OCI-LY1 (cell line): ENCODE measurements around the gene FOXC1.

ENCODE experiments used
- H2AFZ ChIP-seq: fragments of 200-600 bp; sonication (generic), shearing (Covaris generic); 2 replicates; pipeline ENCODE4 v1.6.0; 2014; ENCODE audit warnings: antibody characterized with exemption, mild to moderate bottlenecking, low read length
- H3F3A ChIP-seq: fragments of 200-600 bp; sonication (generic), shearing (Covaris generic); 2 replicates; pipeline ENCODE4 v1.6.0; 2014; ENCODE audit warnings: mild to moderate bottlenecking, antibody characterized with exemption, low read length, moderate library complexity; ENCODE audit not compliant: insufficient read depth
- H3K27ac ChIP-seq: fragments of 200-600 bp; sonication (generic); 2 replicates; pipeline ENCODE4 v1.5.1; 2014; ENCODE audit warnings: low read length, mixed run types, mild to moderate bottlenecking, low read depth; ENCODE audit not compliant: poor library complexity, severe bottlenecking
- H3K27me3 ChIP-seq: fragments of 200-600 bp; sonication (generic); 2 replicates; pipeline ENCODE4 v1.6.0; 2014; ENCODE audit warnings: antibody characterized with exemption, mild to moderate bottlenecking, low read length, moderate library complexity; ENCODE audit not compliant: insufficient read depth
- H3K36me3 ChIP-seq: fragments of 200-600 bp; sonication (generic); 2 replicates; pipeline ENCODE4 v1.6.1; 2014; ENCODE audit warnings: mild to moderate bottlenecking, antibody characterized with exemption, low read length, moderate library complexity, mixed read lengths; ENCODE audit not compliant: insufficient read depth
- H3K4me1 ChIP-seq: fragments of 200-600 bp; sonication (generic); 2 replicates; pipeline ENCODE4 v1.5.1; 2014; ENCODE audit warnings: mild to moderate bottlenecking, low read length, moderate library complexity; ENCODE audit not compliant: insufficient read depth, severe bottlenecking
- H3K4me2 ChIP-seq: fragments of 200-600 bp; sonication (generic), shearing (Covaris generic); 2 replicates; pipeline ENCODE4 v1.6.1; 2014; ENCODE audit warnings: low read length
- H3K4me3 ChIP-seq: fragments of 200-600 bp; sonication (generic); 2 replicates; pipeline ENCODE4 v1.5.1; 2014; ENCODE audit warnings: low read length, low read depth, mild to moderate bottlenecking, mixed read lengths; ENCODE audit not compliant: poor library complexity, severe bottlenecking
- H3K79me2 ChIP-seq: fragments of 200-600 bp; shearing (Covaris generic); 2 replicates; pipeline ENCODE4 v1.6.1; 2016; ENCODE audit warnings: mixed run types, low read length, mixed read lengths; ENCODE audit not compliant: insufficient read depth
- H3K9ac ChIP-seq: fragments of 200-600 bp; sonication (generic), shearing (Covaris generic); 2 replicates; pipeline ENCODE4 v1.6.1; 2014; ENCODE audit warnings: mild to moderate bottlenecking, low read length, mixed read lengths
- H3K9me2 ChIP-seq: fragments of 200-600 bp; sonication (generic), shearing (Covaris generic); 2 replicates; pipeline ENCODE4 v1.6.1; 2014; ENCODE audit warnings: low read depth, mild to moderate bottlenecking, low read length, mixed read lengths
- H3K9me3 ChIP-seq: fragments of 200-600 bp; shearing (Covaris generic); 2 replicates; pipeline ENCODE4 v1.6.1; 2014; ENCODE audit warnings: low read length, mixed read lengths
- H4K20me1 ChIP-seq: fragments of 200-600 bp; sonication (generic), shearing (Covaris generic); 2 replicates; pipeline ENCODE4 v1.6.0; 2016; ENCODE audit warnings: mild to moderate bottlenecking, low read length; ENCODE audit not compliant: insufficient read depth
- CTCF ChIP-seq: fragments of 200-600 bp; sonication (generic), shearing (Covaris generic); IDR thresholded peaks from 2 replicates; pipeline ENCODE4 v1.5.1; 2017; ENCODE audit warnings: mild to moderate bottlenecking, antibody characterized with exemption, low read length, moderate library complexity, mixed read lengths
- EZH2 ChIP-seq: fragments of 200-600 bp; sonication (generic), shearing (Covaris generic); IDR thresholded peaks from 2 replicates; pipeline ENCODE4 v1.8.0; 2017; ENCODE audit warnings: borderline replicate concordance, mixed run types, mild to moderate bottlenecking, antibody characterized with exemption, low read length, moderate library complexity, mixed read lengths

Gene FOXC1

GRCh38 chr6:1562171-1562955, 47.4 kb upstream of the FOXC1 start:
- no peaks in the 10 kb centered on the region for H3K79me2 ChIP-seq
- H4K20me1 ChIP-seq = no peaks in the 10 kb centered on the region
- H3K36me3 ChIP-seq = no peaks in the 10 kb centered on the region
- H3F3A ChIP-seq = no peaks in the 10 kb centered on the region
- H3K4me1 ChIP-seq = no peaks in the 10 kb centered on the region
- no peaks in the 10 kb centered on the region for H3K9me2 ChIP-seq
- H2AFZ ChIP-seq = no peak overlapping the region
- H3K9ac ChIP-seq = no peak overlapping the region
- TF ChIP-seq EZH2 (no peak), CTCF (no peak)
- no peak overlapping the region for H3K4me2 ChIP-seq
- H3K9me3 ChIP-seq = no peaks in the 10 kb centered on the region
- H3K27ac ChIP-seq = no peak overlapping the region
- no peak overlapping the region for H3K4me3 ChIP-seq
- H3K27me3 ChIP-seq = no peaks in the 10 kb centered on the region

DNA sequence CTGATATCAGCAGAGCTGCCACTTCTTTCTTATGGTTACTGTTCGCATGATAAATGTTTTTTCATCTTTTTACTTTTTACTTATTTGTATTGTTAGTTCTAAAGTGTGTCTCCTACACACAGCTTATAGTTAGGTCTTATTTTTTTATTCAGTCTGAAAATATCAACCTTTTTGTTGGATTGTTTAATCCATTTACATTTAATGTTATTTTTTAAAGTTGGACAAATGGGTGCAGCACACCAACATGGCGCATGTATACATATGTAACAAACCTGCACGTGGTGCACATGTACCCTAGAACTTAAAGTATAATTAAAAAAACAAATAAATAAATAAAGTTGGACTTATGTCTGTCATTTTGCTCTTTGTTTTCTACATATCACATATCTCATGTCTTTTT, 40.3 kb upstream of the FOXC1 start:
- H3K27me3 ChIP-seq = no peaks in the 10 kb centered on the region
- H4K20me1 ChIP-seq = no peaks in the 10 kb centered on the region
- H3K36me3 ChIP-seq = no peaks in the 10 kb centered on the region
- H3K79me2 ChIP-seq = no peaks in the 10 kb centered on the region
- H3K9me3 ChIP-seq = peaks cover 10% of the 10 kb centered on the region; the same call in 1 of the 2 replicates
- H3K27ac ChIP-seq = no peak overlapping the region
- H3K4me1 ChIP-seq = no peaks in the 10 kb centered on the region
- TF ChIP-seq EZH2 (no peak), CTCF (no peak)
- no peak overlapping the region for H3K4me2 ChIP-seq
- H3K4me3 ChIP-seq = no peak overlapping the region
- no peaks in the 10 kb centered on the region for H3F3A ChIP-seq
- no peaks in the 10 kb centered on the region for H3K9me2 ChIP-seq
- H2AFZ ChIP-seq = no peak overlapping the region
- no peak overlapping the region for H3K9ac ChIP-seq

DNA sequence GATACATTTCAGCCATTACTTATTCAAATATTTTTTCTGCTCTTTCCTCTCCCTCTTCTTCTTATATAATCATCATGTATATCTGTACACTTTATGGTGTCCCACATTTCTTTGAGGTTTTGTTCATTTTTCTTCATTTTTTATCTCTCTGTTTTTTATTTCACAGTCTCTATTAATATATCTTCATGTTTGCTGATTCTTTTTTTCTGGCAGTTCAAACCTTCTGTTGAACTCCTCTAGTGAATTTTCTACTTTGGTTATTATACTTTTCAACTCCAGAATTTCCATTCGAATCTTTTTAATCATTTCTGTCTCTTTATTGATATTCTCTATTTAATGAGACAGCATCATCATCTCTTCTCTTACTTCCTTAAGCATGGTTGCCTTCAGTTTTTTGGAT, 38.9 kb upstream of the FOXC1 start:
- Histone ChIP-seq H3K36me3 (no peaks in the 10 kb centered on the region), H3K9me3 (peaks cover 10% of the 10 kb centered on the region; the same call in 1 of the 2 replicates), H3K27ac (no peak overlapping the region), H3K27me3 (no peaks in the 10 kb centered on the region), H3K79me2 (no peaks in the 10 kb centered on the region), H3F3A (no peaks in the 10 kb centered on the region), H2AFZ (no peak overlapping the region), H3K4me2 (no peak overlapping the region), H4K20me1 (no peaks in the 10 kb centered on the region), H3K4me3 (no peak overlapping the region), H3K9ac (no peak overlapping the region), H3K4me1 (no peaks in the 10 kb centered on the region), H3K9me2 (no peaks in the 10 kb centered on the region)
- no peak for TF ChIP-seq EZH2
- TF ChIP-seq CTCF = no peak
